Right cardiac atrium (tissue), 5 donors: ENCODE data around the gene UXT. TPM values are rescaled to one million over a fixed set of nuclear protein-coding genes. Genes with fewer than 3 reads are reported as not detected.

Experiments
- ATAC-seq, 2 donors: fragments of 200-7000 bp; cut with Tn5 transposase; one replicate each; pipeline versions ENCODE4 v1.8.0 to v1.9.1; 2020; ENCODE audit warnings: moderate library complexity in 2 of 2, mild to moderate bottlenecking in 1 of 2
- DNase-seq, 3 donors: peaks; one replicate each; pipeline ENCODE4 v3.0.0-alpha.2; 2020
- H3K27ac ChIP-seq: one replicate; pipeline ENCODE4 v1.5.1; 2013; ENCODE audit warnings: mild to moderate bottlenecking, low read length, control low read depth, moderate library complexity
- H3K27me3 ChIP-seq: one replicate; pipeline ENCODE4 v1.6.1; 2013; ENCODE audit not compliant: control insufficient read depth, insufficient read depth
- H3K4me1 ChIP-seq: one replicate; pipeline ENCODE4 v1.6.1; 2013; ENCODE audit warnings: low read length; ENCODE audit not compliant: control insufficient read depth, insufficient read depth
- H3K4me3 ChIP-seq: one replicate; pipeline ENCODE4 v1.5.1; 2013; ENCODE audit warnings: low read length, control low read depth
- H3K9me3 ChIP-seq: one replicate; pipeline ENCODE4 v1.6.1; 2013; ENCODE audit warnings: low read length; ENCODE audit not compliant: control insufficient read depth
- WGBS: extraction: QIAGEN DNeasy Blood & Tissue Kit; methylation state at CpG from one replicate; pipeline ENCODE4 v1.1.7; 2013; 5-methylcytosine and 5-hydroxymethylcytosine counted together
- intact Hi-C, 4 donors: fragments of 100-400 bp; cut with DNase I; formaldehyde crosslinking; loops; one replicate each; pipeline versions ENCODE4 v1.11.0 to v1.14.0; 2022 to 2023
- polyA plus RNA-seq: library from polyadenylated mRNA; stranded (reverse); fragments of 200-250 nt; gene quantifications from one replicate; pipeline ENCODE4 v1.2.3, GENCODE V29; 2013
- total RNA-seq, 4 donors: library from RNA; stranded (reverse); fragmentation: NEBNext Ultra II Directional; extraction: Animal tissue kit (Norgen Biotek cat#: 25700); gene quantifications; one replicate each; pipeline ENCODE4 v1.2.1, GENCODE V29; 2021
- donor health status: healthy with polysubstance abuse.
- donor health status: DM: no; HTN: yes; CAD: no.
- donor health status: DM: no; HTN: no; CAD: no.
- donor health status: DM: no; HTN: yes; CAD: no; lungs with severe emphysema.
- donor health status: DM: yes; HTN: yes; CAD: no.

The UXT gene
- total and polyA plus RNA-seq, 5 donors: 97.8 to 155 (median 105) TPM

DNA sequence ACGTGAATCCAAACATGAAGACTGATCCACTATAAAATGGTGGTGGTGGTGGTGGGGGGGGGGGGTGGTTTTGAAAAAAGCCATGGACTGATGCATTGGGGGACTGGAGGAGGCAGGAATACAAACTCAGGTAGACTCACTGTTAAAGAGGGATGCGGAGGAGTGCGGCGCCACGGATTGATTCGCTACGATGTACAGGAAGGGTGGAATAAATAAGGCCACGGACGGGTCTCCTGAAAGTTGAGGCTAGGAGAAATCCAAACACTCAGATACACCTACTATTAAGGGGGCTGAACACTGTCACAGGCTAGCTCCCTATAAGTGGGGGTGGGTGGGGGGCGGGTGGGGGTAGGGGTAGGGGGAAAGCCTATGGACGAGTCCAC lies 9.2 kb downstream of the UXT start:
- Histone ChIP-seq H3K27ac (no peak overlapping the region), H3K27me3 (no peaks in the 10 kb centered on the region), H3K4me3 (peak overlapping the region; percentile 67), H3K4me1 (peaks cover 11% of the 10 kb centered on the region), H3K9me3 (no peaks in the 10 kb centered on the region)
- WGBS: 0% methylated on average over 11 of the region's 11 CpGs
- intact Hi-C loops: loop anchor here in 2 of 4 donors (5.0 to 10.0 kb wide), 2 partner anchors 87 to 375 kb away; partner anchors contain the start of gene ARAF (in 1 of the 2)
- DNase-seq (no peak), ATAC-seq (no peak)

GRCh38 chrX:47649271-47649670 lies 9.7 kb downstream of the UXT start:
- no peak overlapping the region for H3K27ac ChIP-seq
- intact Hi-C loops: loop anchor here in 1 of 4 donors (5.0 kb wide), 1 partner anchor 87 kb away; the partner anchor contains the start of gene ARAF

DNA sequence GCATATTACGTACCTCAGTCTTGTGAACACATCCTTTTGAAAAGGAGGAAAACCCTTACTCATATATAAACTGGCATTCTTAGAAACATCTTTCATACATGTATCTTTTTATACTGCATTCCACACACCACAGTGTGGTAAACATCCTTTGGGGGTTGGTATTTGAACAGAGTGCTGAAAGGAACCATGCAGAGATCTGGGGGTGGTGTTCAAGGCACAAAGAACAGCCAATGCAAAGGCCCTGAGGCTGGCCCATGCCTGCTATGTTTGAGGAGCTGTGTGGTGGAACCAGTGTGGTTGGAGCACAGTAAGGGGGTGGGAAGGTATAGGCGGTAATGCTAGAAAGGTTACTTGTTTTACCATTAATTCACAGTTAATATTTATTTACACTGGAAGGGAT lies 10.6 kb downstream of the UXT start:
- ATAC-seq: no peak
- intact Hi-C loops: loop anchor here in 1 of 4 donors (5.0 kb wide), 1 partner anchor 86 kb away; the partner anchor contains the start of gene ARAF
- WGBS: 96% methylated on average over 2 of the region's 2 CpGs

More at GRCh38 chrX:47649271-47649670, 9.7 kb downstream of the UXT start:
- Histone ChIP-seq H3K27me3 (no peaks in the 10 kb centered on the region), H3K4me1 (peaks cover 11% of the 10 kb centered on the region), H3K4me3 (peak overlapping the region; percentile 67), H3K9me3 (no peaks in the 10 kb centered on the region)
- 34% methylated on average over 8 of the region's 8 CpGs for WGBS
- DNase-seq: no peak
- no peak for ATAC-seq

DNA sequence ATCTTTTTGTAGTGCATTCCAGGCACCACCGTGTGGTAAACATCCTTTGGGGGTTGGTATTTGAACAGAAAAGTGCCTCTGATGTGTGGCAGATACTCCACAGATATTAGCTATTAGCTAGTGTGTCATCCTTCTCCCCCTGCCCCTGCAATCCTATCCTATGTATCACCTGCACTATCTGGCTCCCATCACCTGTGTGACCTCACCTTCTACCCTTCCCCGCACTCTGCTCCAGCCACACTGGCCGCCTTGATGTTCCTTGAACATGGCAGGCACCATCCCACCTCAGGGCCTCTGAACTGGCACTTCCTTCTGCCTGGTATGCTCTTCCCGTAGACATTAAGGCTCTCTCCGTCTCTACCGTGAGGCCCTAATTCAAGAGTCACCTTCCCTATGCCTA lies 12.3 kb downstream of the UXT start:
- no peaks in the 10 kb centered on the region for H3K9me3 ChIP-seq
- H3K4me1 ChIP-seq: peaks cover 11% of the 10 kb centered on the region
- ATAC-seq: no peak
- WGBS: 82% methylated on average over 6 of the region's 6 CpGs
- no peak for DNase-seq
- no peak overlapping the region for H3K4me3 ChIP-seq
- H3K27me3 ChIP-seq: no peaks in the 10 kb centered on the region
- intact Hi-C loops: loop anchor here in 1 of 4 donors (5.0 kb wide), 1 partner anchor 84 kb away; the partner anchor contains the start of gene ARAF
- no peak overlapping the region for H3K27ac ChIP-seq

More for the DNA sequence above, 10.6 kb downstream of the UXT start:
- no peak overlapping the region for H3K27ac ChIP-seq
- H3K27me3 ChIP-seq: no peaks in the 10 kb centered on the region
- H3K9me3 ChIP-seq: no peaks in the 10 kb centered on the region
- H3K4me1 ChIP-seq: peaks cover 11% of the 10 kb centered on the region
- H3K4me3 ChIP-seq: no peak overlapping the region
- no peak for DNase-seq

- intact Hi-C loops: loop anchor here in 1 of 4 donors (5.0 kb wide), 1 partner anchor 83 kb away; the partner anchor contains the start of gene ARAF
- no peak overlapping the region for H3K4me3 ChIP-seq
- peaks cover 7% of the 10 kb centered on the region for H3K4me1 ChIP-seq
- no peaks in the 10 kb centered on the region for H3K9me3 ChIP-seq
- ATAC-seq (no peak), DNase-seq (no peak)
- H3K27ac ChIP-seq: no peak overlapping the region
- 76% methylated on average over 10 of the region's 10 CpGs for WGBS
- H3K27me3 ChIP-seq: no peaks in the 10 kb centered on the region
Observed at GRCh38 chrX:47645530-47645929, 13.4 kb downstream of the UXT start.

DNA sequence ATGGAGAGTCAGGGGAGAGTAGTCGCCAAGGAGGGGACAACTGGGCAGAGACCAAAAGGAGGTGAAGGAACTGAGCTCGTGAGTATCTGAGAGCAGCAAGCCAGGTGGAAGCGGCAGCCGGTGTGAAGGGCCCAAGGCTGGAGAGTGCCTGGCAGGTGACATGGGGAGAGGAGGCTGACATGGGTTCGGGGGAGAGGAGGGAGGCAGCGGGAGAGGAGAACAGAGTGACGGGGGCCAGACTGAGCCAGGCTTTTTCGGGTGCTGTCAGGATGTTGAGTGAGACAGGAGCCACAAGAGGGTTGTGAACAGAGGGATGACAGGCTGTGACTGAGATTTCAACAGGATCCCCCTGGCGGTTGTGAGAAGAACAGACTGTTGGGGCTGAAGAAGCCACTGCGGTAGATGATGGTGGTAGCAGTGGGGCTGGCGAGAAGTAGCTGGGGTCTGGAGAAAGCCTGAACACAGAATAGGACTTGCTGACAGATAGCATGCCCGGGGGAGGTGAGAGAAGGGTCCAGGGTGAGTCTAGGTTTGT lies 14.4 kb downstream of the UXT start:
- H3K27ac ChIP-seq: no peak overlapping the region
- peaks cover 7% of the 10 kb centered on the region for H3K4me1 ChIP-seq
- 49% methylated on average over 12 of the region's 12 CpGs for WGBS
- no peaks in the 10 kb centered on the region for H3K27me3 ChIP-seq
- H3K9me3 ChIP-seq: no peaks in the 10 kb centered on the region
- DNase-seq: no peak
- intact Hi-C loops: loop anchor here in 1 of 4 donors (5.0 kb wide), 1 partner anchor 82 kb away; the partner anchor contains the start of gene ARAF
- H3K4me3 ChIP-seq: no peak overlapping the region
- peak; percentile 56 to 67 for ATAC-seq

- ATAC-seq (peak; percentile 49 to 59), DNase-seq (no peak)
- no peaks in the 10 kb centered on the region for H3K9me3 ChIP-seq
- peaks cover 3% of the 10 kb centered on the region for H3K4me1 ChIP-seq
- H3K27ac ChIP-seq: peak overlapping the region; percentile 37
- no peak overlapping the region for H3K4me3 ChIP-seq
- 6% methylated on average over 2 of the region's 2 CpGs for WGBS
- no peaks in the 10 kb centered on the region for H3K27me3 ChIP-seq
- intact Hi-C loops: no loop called here
Observed at GRCh38 chrX:47643926-47644325, 15.1 kb downstream of the UXT start.

DNA sequence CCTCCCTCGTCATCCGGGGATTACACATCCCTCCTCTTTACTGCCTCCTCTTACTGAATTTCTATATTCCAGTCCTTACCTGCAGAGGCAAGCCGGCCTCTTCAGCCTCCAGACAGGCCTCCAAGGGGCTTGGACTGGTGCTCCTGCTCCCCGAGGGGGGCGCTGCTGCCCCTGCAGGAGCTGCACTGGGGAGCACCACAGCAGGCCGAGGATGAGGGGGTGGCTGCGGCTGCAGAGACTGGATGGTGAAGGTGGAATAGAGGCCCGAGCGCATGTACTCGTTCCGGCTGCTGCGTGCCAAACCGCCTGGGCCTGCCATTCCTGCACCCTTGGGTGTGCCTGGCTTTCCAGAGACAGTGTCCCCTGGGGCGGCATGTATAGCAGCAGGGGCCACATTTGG lies 20.2 kb downstream of the UXT start:
- ATAC-seq: no peak
- H3K4me1 ChIP-seq: no peaks in the 10 kb centered on the region
- no peak for DNase-seq
- H3K4me3 ChIP-seq: no peak overlapping the region
- H3K9me3 ChIP-seq: no peaks in the 10 kb centered on the region
- WGBS: 93% methylated on average over 14 of the region's 14 CpGs
- no peak overlapping the region for H3K27ac ChIP-seq
- H3K27me3 ChIP-seq: no peaks in the 10 kb centered on the region
- intact Hi-C loops: no loop called here

GRCh38 chrX:47637546-47638195 lies 21.3 kb downstream of the UXT start:
- no peak overlapping the region for H3K27ac ChIP-seq
- no peaks in the 10 kb centered on the region for H3K27me3 ChIP-seq
- intact Hi-C loops: no loop called here
- no peak overlapping the region for H3K4me3 ChIP-seq
- no peaks in the 10 kb centered on the region for H3K4me1 ChIP-seq
- ATAC-seq: peak; percentile 90 to 94
- H3K9me3 ChIP-seq: no peaks in the 10 kb centered on the region
- DNase-seq: peak; percentile 52 to 79 (median 73)
- WGBS: 53% methylated on average over 31 of the region's 31 CpGs

DNA sequence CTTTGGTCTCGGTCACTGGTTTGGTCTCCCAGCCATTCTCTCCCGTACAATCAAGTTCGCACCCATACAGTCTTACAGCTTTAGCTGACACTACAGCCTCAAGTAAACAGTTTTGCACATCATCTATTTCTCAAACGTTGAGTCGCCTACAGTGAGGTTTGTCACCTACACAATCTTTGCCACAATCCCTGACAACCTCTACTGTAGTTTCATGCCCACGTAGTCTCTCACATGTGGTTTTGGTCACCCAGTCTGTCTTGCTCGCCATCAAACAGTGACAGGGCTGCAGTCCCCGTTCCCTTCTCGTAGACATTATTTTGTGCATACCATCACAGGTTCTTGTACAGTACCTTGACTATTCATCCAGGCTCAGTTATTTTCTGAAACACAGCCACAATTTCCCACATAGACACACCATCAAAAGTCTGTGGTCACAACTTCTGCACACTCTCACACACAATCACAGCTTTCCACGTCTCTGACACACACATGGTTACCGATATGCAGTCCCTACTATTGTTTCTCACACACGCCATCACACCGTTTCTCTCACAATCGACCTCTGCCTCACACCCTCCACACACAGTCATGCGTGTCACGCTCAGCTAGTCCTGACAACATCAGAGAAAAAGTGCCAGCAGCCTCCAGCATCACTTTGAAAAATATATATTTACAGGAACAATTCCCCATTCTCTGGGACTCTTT lies 24.0 kb downstream of the UXT start:
- WGBS: 86% methylated on average over 16 of the region's 16 CpGs
- Histone ChIP-seq H3K4me1 (no peaks in the 10 kb centered on the region), H3K27me3 (no peaks in the 10 kb centered on the region), H3K27ac (no peak overlapping the region), H3K9me3 (no peaks in the 10 kb centered on the region), H3K4me3 (no peak overlapping the region)
- intact Hi-C loops: no loop called here
- ATAC-seq (no peak), DNase-seq (no peak)
